ENCODE data around the gene IL36G. TPM values are rescaled to one million over a fixed set of nuclear protein-coding genes. Genes with fewer than 3 reads are reported as not detected.

Gene IL36G
- total RNA-seq, 1 donor from 2014 or later = not detected

GRCh38 chr2:113028112-113028511 is 50.3 kb downstream of the IL36G start:
- H3K27me3 ChIP-seq (ENCODE audit: low read depth) = peaks cover 61% of the 10 kb centered on the region
- no peaks in the 10 kb centered on the region for H3K4me1 ChIP-seq
- no peaks in the 10 kb centered on the region for H3K36me3 ChIP-seq
- intact Hi-C loops (cut with micrococcal nuclease) = no loop called here
- H3K4me3 ChIP-seq = no peak overlapping the region
- no peaks in the 10 kb centered on the region for H3K9me3 ChIP-seq (replicated peaks)
- TF ChIP-seq, protein P1, sequence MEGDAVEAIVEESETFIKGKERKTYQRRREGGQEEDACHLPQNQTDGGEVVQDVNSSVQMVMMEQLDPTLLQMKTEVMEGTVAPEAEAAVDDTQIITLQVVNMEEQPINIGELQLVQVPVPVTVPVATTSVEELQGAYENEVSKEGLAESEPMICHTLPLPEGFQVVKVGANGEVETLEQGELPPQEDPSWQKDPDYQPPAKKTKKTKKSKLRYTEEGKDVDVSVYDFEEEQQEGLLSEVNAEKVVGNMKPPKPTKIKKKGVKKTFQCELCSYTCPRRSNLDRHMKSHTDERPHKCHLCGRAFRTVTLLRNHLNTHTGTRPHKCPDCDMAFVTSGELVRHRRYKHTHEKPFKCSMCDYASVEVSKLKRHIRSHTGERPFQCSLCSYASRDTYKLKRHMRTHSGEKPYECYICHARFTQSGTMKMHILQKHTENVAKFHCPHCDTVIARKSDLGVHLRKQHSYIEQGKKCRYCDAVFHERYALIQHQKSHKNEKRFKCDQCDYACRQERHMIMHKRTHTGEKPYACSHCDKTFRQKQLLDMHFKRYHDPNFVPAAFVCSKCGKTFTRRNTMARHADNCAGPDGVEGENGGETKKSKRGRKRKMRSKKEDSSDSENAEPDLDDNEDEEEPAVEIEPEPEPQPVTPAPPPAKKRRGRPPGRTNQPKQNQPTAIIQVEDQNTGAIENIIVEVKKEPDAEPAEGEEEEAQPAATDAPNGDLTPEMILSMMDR (IDR thresholded peaks at IDR 0.05; ENCODE audit: borderline replicate concordance) = no peak
- H3K27ac ChIP-seq (replicated peaks) = no peak overlapping the region
- DNase-seq = no peak

DNA sequence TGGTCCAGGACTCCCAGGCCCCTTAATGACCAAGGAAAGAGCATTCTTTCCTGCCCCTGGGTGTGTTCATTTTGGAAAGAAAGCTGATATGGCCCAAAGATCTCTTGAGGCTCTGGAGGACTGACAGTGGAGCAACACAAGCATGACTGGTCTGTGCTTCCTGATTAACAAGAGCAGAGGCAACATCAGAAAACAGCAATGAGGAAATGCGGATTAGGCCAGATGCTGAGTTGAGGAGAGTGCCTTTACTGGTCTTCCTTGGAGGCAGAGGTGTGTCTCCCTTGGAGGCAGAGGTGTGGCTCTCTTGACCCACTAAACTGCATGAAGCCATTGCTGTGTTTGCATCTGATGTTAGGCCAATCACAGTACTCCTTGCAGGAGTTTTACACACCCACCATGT is 54.9 kb downstream of the IL36G start:
- Histone ChIP-seq H3K9me3 (replicated peaks) (no peaks in the 10 kb centered on the region), H3K27me3 (ENCODE audit: low read depth) (peaks cover 45% of the 10 kb centered on the region), H3K27ac (replicated peaks) (no peak overlapping the region), H3K36me3 (no peaks in the 10 kb centered on the region), H3K4me3 (no peak overlapping the region), H3K4me1 (no peaks in the 10 kb centered on the region)
- intact Hi-C loops (cut with micrococcal nuclease) = no loop called here
- TF ChIP-seq, protein P1 (IDR thresholded peaks at IDR 0.05; ENCODE audit: borderline replicate concordance) = no peak
- DNase-seq = no peak

- Histone ChIP-seq H3K27me3 (ENCODE audit: low read depth) (peaks cover 47% of the 10 kb centered on the region), H3K36me3 (no peaks in the 10 kb centered on the region), H3K4me3 (no peak overlapping the region), H3K27ac (replicated peaks) (no peak overlapping the region), H3K9me3 (replicated peaks) (no peaks in the 10 kb centered on the region), H3K4me1 (no peaks in the 10 kb centered on the region)
- TF ChIP-seq, protein P1 (IDR thresholded peaks at IDR 0.05; ENCODE audit: borderline replicate concordance) = no peak
- no peak for DNase-seq
- intact Hi-C loops (cut with micrococcal nuclease) = no loop called here
Observed at GRCh38 chr2:113034016-113034415, 56.2 kb downstream of the IL36G start.

Other genes starting within 250 kb of the IL36G start
- 0.38 TPM for gene CKAP2L, start 213.4 kb upstream of the IL36G start, total RNA-seq
- gene IL1A, start 193.5 kb upstream of the IL36G start, total RNA-seq = not detected
- 0.27 TPM for gene IL1B, start 141.2 kb upstream of the IL36G start, total RNA-seq
- not detected for gene IL37, start 66.8 kb upstream of the IL36G start, total RNA-seq
- gene IL36A, start 27.5 kb downstream of the IL36G start, total RNA-seq = not detected
- not detected for gene IL36B, start 74.9 kb downstream of the IL36G start, total RNA-seq
- gene IL36RN, start 81.2 kb downstream of the IL36G start, total RNA-seq = not detected
- not detected for gene IL1F10, start 90.0 kb downstream of the IL36G start, total RNA-seq
- gene IL1RN, start 149.6 kb downstream of the IL36G start, total RNA-seq = 0.33 TPM
- gene PSD4, start 196.0 kb downstream of the IL36G start, total RNA-seq = 2.2 TPM

All from left ventricle myocardium inferior (tissue), 1 donor.